Uterus (tissue), 4 donors: Measurements from ENCODE around the gene TICRR. TPM values are rescaled to one million over a fixed set of nuclear protein-coding genes. Genes with fewer than 3 reads are reported as not detected.

Experiments
- DNase-seq, 2 donors: peaks; one replicate each; pipeline ENCODE4 v3.0.0-alpha.2; 2019 to 2020
- H3K27ac ChIP-seq, 2 donors: fragments of 200-600 bp; sonication (generic); 1 replicate in 1 of 2; 2 replicates in 1 of 2; pipeline ENCODE4 v1.5.1; 2016 to 2018
- H3K27me3 ChIP-seq, 2 donors: fragments of 200-600 bp; sonication (generic); one replicate each; pipeline ENCODE4 v1.5.1; 2018 to 2019; ENCODE audit warnings: control low read depth in 1 of 2
- H3K36me3 ChIP-seq, 2 donors: fragments of 200-600 bp; sonication (generic); one replicate each; pipeline ENCODE4 v1.5.1; 2019; ENCODE audit warnings: control low read depth in 1 of 2
- H3K4me1 ChIP-seq, 2 donors: fragments of 200-600 bp; sonication (generic); one replicate each; pipeline ENCODE4 v1.5.1; 2018 to 2019; ENCODE audit warnings: control low read depth in 1 of 2
- H3K4me3 ChIP-seq, 2 donors: fragments of 200-600 bp; sonication (generic); 1 replicate in 1 of 2; 2 replicates in 1 of 2; pipeline ENCODE4 v1.5.1; 2018 to 2019; ENCODE audit warnings: mild to moderate bottlenecking in 1 of 2
- H3K9me3 ChIP-seq, 2 donors: fragments of 200-600 bp; sonication (generic); one replicate each; pipeline ENCODE4 v1.5.1; 2019; ENCODE audit warnings: control low read depth in 1 of 2
- CTCF ChIP-seq, 4 experiments: fragments of 200-600 bp in 2 of 4; fragments of 450-650 bp in 2 of 4; sonication (generic) in 2 of 4; IDR thresholded peaks; one replicate each; pipeline ENCODE4 v1.5.1; 2016 to 2019; ENCODE audit warnings: antibody characterized with exemption in 4 of 4, mild to moderate bottlenecking in 2 of 4, moderate library complexity in 1 of 4
- POLR2A ChIP-seq, 2 donors: fragments of 450-650 bp; IDR thresholded peaks; one replicate each; pipeline ENCODE4 v1.6.1; 2016; ENCODE audit warnings: antibody characterized with exemption in 2 of 2, mild to moderate bottlenecking in 1 of 2, moderate library complexity in 1 of 2
- intact Hi-C: fragments of 100-400 bp; cut with DNase I; formaldehyde crosslinking; loops from one replicate; pipeline ENCODE4 v1.15.1; 2023; ENCODE audit warnings: low total_unique reads
- total RNA-seq, 4 donors: library from RNA; depleted of rRNA in 3 of 4; stranded (reverse); fragments of >200 nt in 3 of 4; gene quantifications; one replicate each; pipeline versions ENCODE4 v1.1.0 to v1.2.4, GENCODE V29; 2014 to 2023
- donor health status: DM: yes; HTN: yes; CAD: no.

The TICRR gene
- total RNA-seq, 4 donors from 2014 or later: under 0.01 to 3.7 TPM; not detected in 2

GRCh38 chr15:89645680-89646079 lies 70.4 kb downstream of the TICRR start:
- H3K27ac ChIP-seq: no peak overlapping the region
- H3K9me3 ChIP-seq: no peaks in the 10 kb centered on the region
- no peaks in the 10 kb centered on the region for H3K4me1 ChIP-seq
- no peaks in the 10 kb centered on the region for H3K27me3 ChIP-seq
- H3K4me3 ChIP-seq: no peak overlapping the region
- TF ChIP-seq CTCF (IDR thresholded peaks at IDR 0.05) (no peak), POLR2A (IDR thresholded peaks at IDR 0.05) (no peak)
- DNase-seq: no peak
- intact Hi-C loops: no loop called here
- H3K36me3 ChIP-seq: no peaks in the 10 kb centered on the region

DNA sequence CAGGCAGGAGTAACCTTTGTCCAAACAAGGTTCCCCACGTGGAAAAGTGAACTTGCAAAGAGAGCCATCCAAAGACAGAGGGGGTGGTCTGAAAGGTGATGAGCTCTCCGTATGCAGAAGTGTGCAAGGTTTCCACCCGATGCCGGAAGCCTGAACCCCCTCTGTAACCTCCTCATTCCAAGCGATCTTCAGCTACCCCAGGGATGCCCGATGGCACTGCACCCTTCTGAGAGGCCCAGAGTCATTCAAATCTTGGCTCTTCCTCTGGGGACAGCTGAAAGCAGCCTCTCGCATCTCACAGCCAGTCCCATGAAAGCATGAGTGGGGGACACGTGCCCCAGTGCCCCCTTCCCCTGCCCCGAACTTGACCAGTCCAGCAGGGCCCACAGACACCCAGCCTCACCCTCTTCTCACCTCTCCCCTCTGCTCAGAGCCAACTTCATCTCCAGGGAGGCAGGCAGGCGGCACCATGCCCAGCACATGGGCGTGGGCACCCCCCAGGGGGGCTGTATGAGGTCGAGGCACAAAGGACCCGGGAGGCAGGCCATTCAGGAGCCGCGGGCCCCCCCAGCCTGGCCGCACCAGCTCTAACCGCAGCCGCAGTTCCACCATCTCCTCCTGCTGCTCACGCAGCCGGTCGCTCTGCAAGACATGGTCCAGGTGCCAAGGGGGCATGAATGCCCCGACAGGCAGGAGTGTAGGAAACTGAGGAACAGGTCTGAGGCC lies 71.3 kb downstream of the TICRR start:
- H3K36me3 ChIP-seq: no peaks in the 10 kb centered on the region
- intact Hi-C loops: no loop called here
- H3K4me1 ChIP-seq: no peaks in the 10 kb centered on the region
- TF ChIP-seq CTCF (IDR thresholded peaks at IDR 0.05) (no peak), POLR2A (IDR thresholded peaks at IDR 0.05) (no peak)
- H3K4me3 ChIP-seq: no peak overlapping the region
- no peaks in the 10 kb centered on the region for H3K9me3 ChIP-seq
- no peaks in the 10 kb centered on the region for H3K27me3 ChIP-seq
- no peak for DNase-seq
- H3K27ac ChIP-seq: no peak overlapping the region

DNA sequence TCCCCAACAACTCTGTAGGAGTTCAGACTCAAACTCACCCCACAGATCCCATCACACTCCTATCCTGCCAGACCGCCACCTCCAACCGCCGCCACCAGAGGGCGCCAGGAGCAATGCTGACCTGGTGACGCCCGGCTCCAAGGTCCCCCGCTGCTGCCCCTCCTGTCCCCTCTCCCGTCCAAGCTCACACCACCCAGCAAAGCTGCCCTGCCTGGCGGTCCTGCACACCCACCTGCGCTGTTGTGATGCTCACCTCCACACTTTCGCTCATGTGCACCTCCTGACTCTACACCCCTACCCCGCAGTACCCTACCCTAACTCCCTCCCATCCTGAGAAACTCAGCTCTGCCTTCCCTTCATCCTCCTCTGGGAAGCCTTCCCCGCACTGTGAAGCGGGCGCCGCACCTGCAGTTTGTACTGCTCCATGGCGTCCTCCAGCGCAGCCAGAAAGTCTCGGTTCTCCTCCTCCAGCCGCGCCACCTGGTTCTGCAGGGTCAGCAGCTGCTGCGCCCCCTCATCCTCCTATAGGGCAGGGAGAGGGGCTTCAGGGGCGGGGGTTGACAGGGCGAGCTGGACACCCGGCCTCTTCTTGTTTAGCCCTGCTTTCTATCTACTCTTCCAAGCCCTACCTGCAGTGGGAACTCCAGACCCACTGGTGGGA lies 72.1 kb downstream of the TICRR start:
- intact Hi-C loops: no loop called here
- TF ChIP-seq POLR2A (IDR thresholded peaks at IDR 0.05) (no peak), CTCF (IDR thresholded peaks at IDR 0.05) (peak; percentile 55 to 84 (median 64))
- no peaks in the 10 kb centered on the region for H3K4me1 ChIP-seq
- peak; percentile 67 to 71 for DNase-seq
- no peaks in the 10 kb centered on the region for H3K36me3 ChIP-seq
- H3K27ac ChIP-seq: no peak overlapping the region
- H3K9me3 ChIP-seq: no peaks in the 10 kb centered on the region
- no peak overlapping the region for H3K4me3 ChIP-seq
- H3K27me3 ChIP-seq: no peaks in the 10 kb centered on the region

DNA sequence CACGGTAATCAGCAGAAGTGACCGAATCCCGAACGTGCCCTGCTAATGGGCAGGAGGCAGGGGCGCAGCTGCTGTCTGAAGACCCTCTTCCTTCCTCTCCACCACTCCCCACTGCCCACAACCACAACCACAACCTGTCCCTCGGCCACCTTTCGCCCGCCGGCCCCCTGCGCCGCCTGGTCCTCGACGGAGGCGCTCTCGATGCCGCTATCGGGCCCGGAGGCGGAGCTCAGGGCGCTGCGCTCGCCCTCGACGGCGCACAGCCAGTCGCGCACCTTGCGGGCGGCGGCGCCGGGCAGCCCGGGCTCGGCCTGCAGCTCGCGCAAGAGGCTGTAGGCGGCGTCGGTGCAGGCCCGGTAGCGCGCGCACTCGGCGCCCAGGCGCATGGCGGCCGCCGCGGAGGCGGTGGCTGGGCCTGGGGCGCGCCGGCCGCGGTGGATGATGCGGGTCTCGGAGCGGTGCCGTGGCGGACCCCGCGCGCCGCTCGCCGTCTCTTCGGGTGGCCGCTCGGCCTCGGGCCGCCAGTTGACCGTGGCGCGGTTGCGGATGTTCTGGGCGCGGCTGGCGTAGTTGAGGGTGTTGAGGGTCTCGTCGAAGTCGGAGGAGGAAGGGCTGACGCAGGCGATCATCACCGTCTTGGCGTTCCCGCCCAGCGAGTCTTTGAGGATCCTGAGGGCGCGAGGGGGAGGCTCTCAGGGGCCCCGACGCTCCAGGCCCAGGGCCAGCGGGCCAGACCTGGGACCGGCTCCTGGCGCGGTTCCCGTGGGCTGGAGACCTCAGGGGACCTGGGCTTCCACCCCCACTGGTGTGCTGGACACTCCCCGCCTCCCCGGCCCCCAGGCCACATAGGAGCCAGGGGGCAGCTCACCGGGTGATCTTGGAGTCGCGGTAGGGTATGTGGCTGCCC lies 73.1 kb downstream of the TICRR start:
- intact Hi-C loops: no loop called here
- H3K4me1 ChIP-seq: no peaks in the 10 kb centered on the region
- H3K4me3 ChIP-seq: no peak overlapping the region
- H3K36me3 ChIP-seq: no peaks in the 10 kb centered on the region
- H3K9me3 ChIP-seq: no peaks in the 10 kb centered on the region
- no peaks in the 10 kb centered on the region for H3K27me3 ChIP-seq
- no peak for DNase-seq
- H3K27ac ChIP-seq: no peak overlapping the region
- TF ChIP-seq CTCF (IDR thresholded peaks at IDR 0.05) (no peak), POLR2A (IDR thresholded peaks at IDR 0.05) (no peak)
